ENCODE measurements around the gene SLC2A5. TPM values are rescaled to one million over a fixed set of nuclear protein-coding genes. Genes with fewer than 3 reads are reported as not detected.

SLC2A5 gene
- total RNA-seq, result 0.39 TPM in 1 of 2 replicates, not detected in the other
- long read RNA-seq, result 0 reads

DNA sequence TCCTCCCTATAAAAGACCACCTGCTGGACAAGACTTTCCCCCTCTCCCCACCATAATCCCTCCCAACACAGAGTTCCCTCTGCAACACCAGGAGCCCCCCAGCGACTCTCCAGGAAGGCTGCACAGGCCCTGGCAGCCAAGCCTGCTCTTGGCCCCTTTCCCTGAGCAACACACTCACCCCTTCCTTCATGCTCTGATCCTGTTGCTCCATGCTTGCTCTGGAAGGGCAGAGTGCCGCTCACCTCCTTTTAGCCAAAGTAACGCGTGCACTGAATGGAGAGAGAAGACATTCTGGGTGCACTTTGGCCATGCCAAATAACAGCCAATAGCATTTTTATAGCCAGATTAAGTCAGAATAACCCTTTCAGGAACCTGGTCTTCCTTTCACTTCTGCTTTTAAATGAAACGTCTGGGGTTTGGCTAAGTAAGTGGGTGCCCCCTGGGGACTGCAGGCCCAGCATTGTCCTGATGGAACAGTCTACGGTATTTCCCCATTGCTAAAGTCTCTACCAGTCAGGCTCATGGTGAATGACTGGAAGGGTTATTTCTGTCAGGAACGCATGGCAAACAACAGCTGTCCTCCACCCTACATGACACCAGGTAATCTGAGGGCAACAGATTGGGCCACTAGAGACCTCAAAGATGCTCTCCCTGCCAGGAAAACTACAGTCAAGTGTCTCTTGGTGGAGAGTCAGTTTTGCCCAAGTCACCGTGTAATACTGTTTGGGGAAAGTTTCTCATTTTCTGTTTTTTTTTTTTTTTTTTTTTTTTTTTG lies at the start of gene SLC2A5:
SLC2A5 (minus strand) TSS at position 310 of the 775 bp plus-strand sequence; CDS start at position 211, 99 bp downstream.
- H3K27me3 Mint-ChIP-seq (ENCODE audit: unreplicated experiment), result peaks cover 10% of the 10 kb centered on the region
- no peak for DNase-seq (ENCODE audit: extremely low spot score, unreplicated experiment)
- H3K4me3 Mint-ChIP-seq (ENCODE audit: unreplicated experiment), result no peak within 1 kb of the TSS
- peak within 1 kb of the TSS; percentile 29 for H3K27ac Mint-ChIP-seq (ENCODE audit: unreplicated experiment)
- no peak for TF ChIP-seq CTCF (IDR thresholded peaks at IDR 0.05)
- H3K9me3 Mint-ChIP-seq (ENCODE audit: unreplicated experiment), result no peaks in the 10 kb centered on the region
- H3K4me1 Mint-ChIP-seq (ENCODE audit: unreplicated experiment), result peaks cover 34% of the 10 kb centered on the region
- H3K36me3 Mint-ChIP-seq (ENCODE audit: unreplicated experiment), result no peaks in the 10 kb centered on the region

GRCh38 chr1:9118186-9118585 lies 48.8 kb upstream of the SLC2A5 start:
- DNase-seq (ENCODE audit: extremely low spot score, unreplicated experiment), result no peak
- Mint-ChIP-seq H3K27ac (ENCODE audit: unreplicated experiment) (no peak overlapping the region), H3K9me3 (ENCODE audit: unreplicated experiment) (no peaks in the 10 kb centered on the region), H3K4me1 (ENCODE audit: unreplicated experiment) (no peaks in the 10 kb centered on the region), H3K36me3 (ENCODE audit: unreplicated experiment) (no peaks in the 10 kb centered on the region), H3K27me3 (ENCODE audit: unreplicated experiment) (no peaks in the 10 kb centered on the region), H3K4me3 (ENCODE audit: unreplicated experiment) (no peak overlapping the region)
- TF ChIP-seq CTCF (IDR thresholded peaks at IDR 0.05), result no peak

GRCh38 chr1:9115351-9116205 lies 46.1 kb upstream of the SLC2A5 start:
- no peak for TF ChIP-seq CTCF (IDR thresholded peaks at IDR 0.05)
- no peaks in the 10 kb centered on the region for H3K27me3 Mint-ChIP-seq (ENCODE audit: unreplicated experiment)
- no peak overlapping the region for H3K27ac Mint-ChIP-seq (ENCODE audit: unreplicated experiment)
- no peak overlapping the region for H3K4me3 Mint-ChIP-seq (ENCODE audit: unreplicated experiment)
- no peaks in the 10 kb centered on the region for H3K9me3 Mint-ChIP-seq (ENCODE audit: unreplicated experiment)
- no peaks in the 10 kb centered on the region for H3K36me3 Mint-ChIP-seq (ENCODE audit: unreplicated experiment)
- H3K4me1 Mint-ChIP-seq (ENCODE audit: unreplicated experiment), result no peaks in the 10 kb centered on the region
- DNase-seq (ENCODE audit: extremely low spot score, unreplicated experiment), result no peak

DNA sequence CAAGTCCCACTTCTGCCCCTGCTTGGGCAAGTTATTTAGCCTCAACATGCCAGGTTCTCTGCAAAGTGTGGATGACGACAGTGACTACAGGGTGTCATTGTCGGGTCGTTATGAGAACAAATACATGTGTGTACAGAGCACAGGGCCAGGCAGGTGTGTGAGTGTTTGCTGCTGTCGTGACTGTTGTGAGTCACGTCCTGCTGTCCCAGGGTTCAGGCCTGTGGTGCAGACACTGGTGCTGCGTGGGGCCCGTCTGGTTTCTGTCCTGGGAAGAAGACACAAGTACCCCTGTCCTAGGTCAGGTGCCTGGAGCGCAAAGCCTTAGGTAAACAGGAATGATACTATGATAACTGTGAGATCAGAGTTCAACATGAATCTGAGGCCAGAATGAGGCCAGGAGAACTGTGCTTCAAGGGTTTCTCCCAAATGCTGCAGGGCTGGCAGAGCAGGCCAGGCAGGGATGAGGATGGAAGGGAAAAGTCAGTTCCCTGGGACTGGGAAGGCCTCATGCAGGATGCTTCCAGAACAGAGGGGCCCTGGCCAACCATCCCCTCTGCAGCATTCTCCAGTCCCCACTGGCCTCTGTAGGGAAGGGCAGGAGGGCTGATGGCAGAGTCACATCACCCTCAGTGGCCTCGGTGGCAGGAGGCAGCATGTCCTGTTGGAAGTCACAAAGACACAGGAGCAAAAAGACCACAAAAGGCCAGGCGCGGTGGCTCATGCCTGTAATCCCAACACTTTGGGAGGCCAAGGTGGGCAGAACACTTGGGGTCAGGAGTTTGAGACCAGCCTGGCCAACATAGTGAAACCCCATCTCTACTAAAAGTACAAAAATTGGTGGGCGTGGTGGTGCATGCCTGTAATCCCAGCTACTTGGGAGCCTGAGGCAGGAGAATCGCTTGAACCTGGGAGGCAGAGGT lies 43.8 kb upstream of the SLC2A5 start:
- Mint-ChIP-seq H3K4me3 (ENCODE audit: unreplicated experiment) (no peak overlapping the region), H3K27ac (ENCODE audit: unreplicated experiment) (no peak overlapping the region), H3K36me3 (ENCODE audit: unreplicated experiment) (no peaks in the 10 kb centered on the region), H3K9me3 (ENCODE audit: unreplicated experiment) (no peaks in the 10 kb centered on the region), H3K27me3 (ENCODE audit: unreplicated experiment) (no peaks in the 10 kb centered on the region), H3K4me1 (ENCODE audit: unreplicated experiment) (no peaks in the 10 kb centered on the region)
- no peak for DNase-seq (ENCODE audit: extremely low spot score, unreplicated experiment)
- TF ChIP-seq CTCF (IDR thresholded peaks at IDR 0.05), result no peak
